ENCODE data around the gene SMYD3. TPM values are rescaled to one million over a fixed set of nuclear protein-coding genes. Genes with fewer than 3 reads are reported as not detected.

SMYD3 gene
- total and polyA plus RNA-seq, 2 donors (not counting 1 experiment from before 2014, with no cell fraction given): 9.7 to 37.2 TPM

DNA sequence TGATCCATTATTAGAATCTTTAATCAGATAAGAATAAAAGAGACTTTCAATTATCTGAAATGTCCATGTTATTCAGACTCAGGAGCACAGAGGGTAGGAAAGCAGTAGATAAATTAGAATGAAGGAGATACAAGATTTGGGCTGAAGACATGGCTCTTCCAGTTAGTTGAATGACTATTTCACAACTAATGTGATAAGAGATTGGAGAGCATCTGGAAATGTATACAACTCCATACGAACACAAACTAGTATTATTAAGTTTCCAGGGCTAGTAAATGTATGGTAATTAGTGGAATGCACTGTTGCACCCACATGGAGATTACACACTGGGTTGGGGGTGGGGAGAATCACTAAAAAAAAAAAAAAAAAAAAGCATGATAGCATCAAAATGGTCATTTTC, 734.3 kb downstream of the SMYD3 start:
- Histone ChIP-seq H3K4me2 (replicated peaks; ENCODE audit: low read depth, low read length, poor library complexity, severe bottlenecking) (no peak overlapping the region), H4K20me1 (ENCODE audit: control insufficient read depth, insufficient read depth, low read length, poor library complexity, severe bottlenecking) (no peaks in the 10 kb centered on the region), H3K27ac (ENCODE audit: low read length in 2 of 2) (no peak overlapping the region), H3K4me3 (ENCODE audit: control extremely low read depth in 1 of 5, extremely low read depth in 1 of 5, insufficient read depth in 1 of 5, low read depth in 2 of 5, low read length in 4 of 5) (no peak overlapping the region), H3K4me1 (ENCODE audit: control insufficient read depth in 2 of 2, insufficient read depth in 2 of 2, low read length in 2 of 2) (no peaks in the 10 kb centered on the region), H3K36me3 (replicated peaks in 1 of 2; ENCODE audit: control extremely low read depth in 1 of 2, control insufficient read depth in 1 of 2, extremely low read depth in 1 of 2, insufficient read depth in 2 of 2, low read length in 1 of 2) (no peaks in the 10 kb centered on the region), H3K27me3 (replicated peaks in 1 of 4; ENCODE audit: control extremely low read depth in 1 of 4, control insufficient read depth in 3 of 4, insufficient read depth in 4 of 4, low read length in 3 of 4) (no peaks in the 10 kb centered on the region), H3K9me3 (ENCODE audit: control extremely low read depth in 1 of 3, control insufficient read depth in 2 of 3, insufficient read depth in 1 of 3, low read length in 2 of 3) (no peaks in the 10 kb centered on the region), H3K9ac (ENCODE audit: low read length) (no peak overlapping the region), H3K79me2 (ENCODE audit: control insufficient read depth, insufficient read depth, low read length) (no peaks in the 10 kb centered on the region), H2AFZ (ENCODE audit: insufficient read depth, low read depth, low read length, poor library complexity, severe bottlenecking) (no peak overlapping the region)
- intact Hi-C loops (cut with micrococcal nuclease): no loop called here
- CTCF ChIA-PET: no interaction called here
- H3K4me1 Mint-ChIP-seq: no peaks in the 10 kb centered on the region
- TF ChIP-seq, protein P1, sequence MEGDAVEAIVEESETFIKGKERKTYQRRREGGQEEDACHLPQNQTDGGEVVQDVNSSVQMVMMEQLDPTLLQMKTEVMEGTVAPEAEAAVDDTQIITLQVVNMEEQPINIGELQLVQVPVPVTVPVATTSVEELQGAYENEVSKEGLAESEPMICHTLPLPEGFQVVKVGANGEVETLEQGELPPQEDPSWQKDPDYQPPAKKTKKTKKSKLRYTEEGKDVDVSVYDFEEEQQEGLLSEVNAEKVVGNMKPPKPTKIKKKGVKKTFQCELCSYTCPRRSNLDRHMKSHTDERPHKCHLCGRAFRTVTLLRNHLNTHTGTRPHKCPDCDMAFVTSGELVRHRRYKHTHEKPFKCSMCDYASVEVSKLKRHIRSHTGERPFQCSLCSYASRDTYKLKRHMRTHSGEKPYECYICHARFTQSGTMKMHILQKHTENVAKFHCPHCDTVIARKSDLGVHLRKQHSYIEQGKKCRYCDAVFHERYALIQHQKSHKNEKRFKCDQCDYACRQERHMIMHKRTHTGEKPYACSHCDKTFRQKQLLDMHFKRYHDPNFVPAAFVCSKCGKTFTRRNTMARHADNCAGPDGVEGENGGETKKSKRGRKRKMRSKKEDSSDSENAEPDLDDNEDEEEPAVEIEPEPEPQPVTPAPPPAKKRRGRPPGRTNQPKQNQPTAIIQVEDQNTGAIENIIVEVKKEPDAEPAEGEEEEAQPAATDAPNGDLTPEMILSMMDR (IDR thresholded peaks at IDR 0.05): no peak
- no peak for TF ChIP-seq EZH2 (IDR thresholded peaks at IDR 0.05; ENCODE audit: borderline replicate concordance, insufficient read depth, low read depth, low read length, poor library complexity, severe bottlenecking)
- no peaks in the 10 kb centered on the region for H3K27me3 Mint-ChIP-seq
- ATAC-seq (ENCODE audit: low read depth): no peak
- no peak for DNase-seq
- H3K9me3 Mint-ChIP-seq (ENCODE audit: insufficient read depth): no peaks in the 10 kb centered on the region
- no CpG with 5 or more reads among the region's 1 CpG for WGBS (ENCODE audit: insufficient coverage)
- POLR2A ChIA-PET: no interaction called here
- no peak overlapping the region for H3K27ac Mint-ChIP-seq
- H3K4me3 Mint-ChIP-seq: no peak overlapping the region

DNA sequence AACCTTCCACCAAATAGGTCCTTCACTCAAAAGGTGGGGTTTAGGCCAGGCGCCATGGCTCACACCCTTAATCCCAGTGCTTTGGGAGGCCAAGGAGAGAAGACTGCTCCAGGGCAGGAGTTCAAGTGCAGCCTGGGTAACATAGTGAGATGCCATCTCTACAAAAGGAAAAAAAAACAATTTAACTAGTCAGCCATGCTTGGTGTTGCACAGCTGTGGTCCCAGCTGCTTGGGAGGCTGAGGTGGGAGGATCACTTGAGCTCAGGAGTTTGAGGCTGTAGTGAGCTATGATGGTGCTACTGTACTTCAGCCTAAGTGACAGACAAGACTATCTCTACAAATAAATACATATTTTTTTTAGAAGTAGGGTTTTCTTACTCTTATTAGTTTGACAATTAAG, 734.8 kb downstream of the SMYD3 start:
- no CpG with 5 or more reads among the region's 1 CpG for WGBS (ENCODE audit: insufficient coverage)
- no peak overlapping the region for H3K4me3 ChIP-seq (ENCODE audit: control extremely low read depth in 1 of 5, extremely low read depth in 1 of 5, insufficient read depth in 1 of 5, low read depth in 2 of 5, low read length in 4 of 5)
- Mint-ChIP-seq H3K9me3 (ENCODE audit: insufficient read depth) (no peaks in the 10 kb centered on the region), H3K27me3 (no peaks in the 10 kb centered on the region), H3K4me3 (no peak overlapping the region), H3K27ac (no peak overlapping the region), H3K4me1 (no peaks in the 10 kb centered on the region)
- ATAC-seq (ENCODE audit: low read depth) (no peak), DNase-seq (no peak)
- H3K36me3 ChIP-seq (replicated peaks in 1 of 2; ENCODE audit: control extremely low read depth in 1 of 2, control insufficient read depth in 1 of 2, extremely low read depth in 1 of 2, insufficient read depth in 2 of 2, low read length in 1 of 2): no peaks in the 10 kb centered on the region
- no peaks in the 10 kb centered on the region for H3K79me2 ChIP-seq (ENCODE audit: control insufficient read depth, insufficient read depth, low read length)
- CTCF ChIA-PET: no interaction called here
- H3K27ac ChIP-seq (ENCODE audit: low read length in 2 of 2): no peak overlapping the region
- no peaks in the 10 kb centered on the region for H3K27me3 ChIP-seq (replicated peaks in 1 of 4; ENCODE audit: control extremely low read depth in 1 of 4, control insufficient read depth in 3 of 4, insufficient read depth in 4 of 4, low read length in 3 of 4)
- H3K4me1 ChIP-seq (ENCODE audit: control insufficient read depth in 2 of 2, insufficient read depth in 2 of 2, low read length in 2 of 2): no peaks in the 10 kb centered on the region
- no peak overlapping the region for H3K4me2 ChIP-seq (replicated peaks; ENCODE audit: low read depth, low read length, poor library complexity, severe bottlenecking)
- H3K9ac ChIP-seq (ENCODE audit: low read length): no peak overlapping the region
- no peak overlapping the region for H2AFZ ChIP-seq (ENCODE audit: insufficient read depth, low read depth, low read length, poor library complexity, severe bottlenecking)
- intact Hi-C loops (cut with micrococcal nuclease): no loop called here
- H3K9me3 ChIP-seq (ENCODE audit: control extremely low read depth in 1 of 3, control insufficient read depth in 2 of 3, insufficient read depth in 1 of 3, low read length in 2 of 3): no peaks in the 10 kb centered on the region
- no peak for TF ChIP-seq EZH2 (IDR thresholded peaks at IDR 0.05; ENCODE audit: borderline replicate concordance, insufficient read depth, low read depth, low read length, poor library complexity, severe bottlenecking)
- TF ChIP-seq, protein P1 (IDR thresholded peaks at IDR 0.05): no peak
- POLR2A ChIA-PET: no interaction called here
- no peaks in the 10 kb centered on the region for H4K20me1 ChIP-seq (ENCODE audit: control insufficient read depth, insufficient read depth, low read length, poor library complexity, severe bottlenecking)
